NCI-H748 (cell line): ENCODE results near the gene ALG2.
"Not testable (repeated sequence)": the region's sequence is repeated elsewhere in the genome, so short reads cannot be mapped to it uniquely, and the experiment has no call there.

ENCODE experiments used
- DNase-seq: peaks from one replicate; lab custom pipeline; 2025; ENCODE audit not compliant: unreplicated experiment; lab: John Stamatoyannopoulos, UW

The ALG2 gene

DNA sequence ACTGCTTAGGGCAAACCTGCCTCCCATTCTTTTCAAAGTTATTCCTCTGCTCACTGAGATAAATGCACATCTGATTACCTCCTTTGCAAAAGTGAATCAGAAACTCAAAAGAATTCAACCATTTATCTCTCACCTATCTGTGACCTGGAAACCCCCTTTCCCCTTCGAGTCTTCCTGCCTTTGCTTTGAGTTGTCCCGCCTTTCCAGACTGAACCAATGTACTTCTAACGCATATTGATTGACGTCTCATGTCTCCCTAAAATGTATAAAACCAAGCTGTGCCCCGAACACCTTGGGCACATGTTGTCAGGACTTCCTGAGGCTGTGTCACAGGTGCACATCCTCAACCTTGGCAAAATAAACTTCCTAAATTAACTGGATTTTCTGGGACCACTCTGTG, 25.3 kb downstream of the ALG2 start:
- DNase-seq, result not testable (repeated sequence)

DNA sequence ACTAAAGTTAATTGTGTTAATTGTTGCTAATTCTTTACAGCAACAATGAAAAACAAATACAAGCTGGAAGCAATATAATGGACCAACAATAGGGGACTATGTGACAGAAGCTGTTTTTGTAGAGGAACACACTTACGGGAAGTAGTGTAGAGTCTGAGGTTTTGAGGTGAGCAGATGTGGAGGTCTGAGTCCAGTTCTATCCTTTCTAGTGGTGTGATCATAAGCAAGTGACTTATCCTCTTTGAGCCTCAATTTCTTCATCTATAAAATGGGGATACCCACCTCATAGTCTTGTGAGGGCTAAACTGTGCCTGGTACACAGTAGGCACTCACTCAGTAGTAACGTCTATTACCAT, 28.3 kb downstream of the ALG2 start:
- DNase-seq, result no peak

DNA sequence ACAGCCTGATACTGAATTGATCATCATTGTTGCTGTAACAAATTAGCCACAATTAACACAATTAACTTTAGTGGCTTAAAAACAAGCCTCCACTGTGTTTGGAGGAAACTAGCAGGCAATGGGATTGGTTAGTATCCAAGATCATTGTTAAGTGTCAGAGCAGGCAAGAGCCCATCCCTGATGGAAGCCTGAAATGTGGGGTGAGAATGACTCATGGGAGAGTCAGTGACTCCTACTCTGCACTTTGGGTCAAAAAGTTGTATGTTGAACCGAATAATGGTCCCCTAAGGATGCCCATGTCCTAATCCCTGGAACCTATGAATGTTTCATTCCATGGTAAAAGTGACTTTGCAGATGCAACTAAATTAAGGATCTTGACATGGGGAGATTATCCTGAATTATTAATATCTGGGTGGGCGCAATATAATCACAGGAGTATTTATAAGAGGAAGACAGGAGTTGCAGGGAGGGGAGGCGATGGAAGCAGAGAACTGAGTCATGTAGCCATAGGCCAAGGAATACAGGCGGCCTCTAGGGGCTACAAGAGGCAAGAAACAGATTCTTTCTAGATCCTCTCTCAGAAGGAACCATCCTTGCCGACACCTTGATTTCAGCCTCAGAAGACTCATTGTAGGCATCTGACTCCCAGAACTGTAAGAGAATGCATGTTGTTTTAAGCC, 28.8 kb downstream of the ALG2 start:
- no peak for DNase-seq

- no peak for DNase-seq
These were observed 31.0 kb downstream of the ALG2 start for GRCh38 chr9:99190597-99191283.

DNA sequence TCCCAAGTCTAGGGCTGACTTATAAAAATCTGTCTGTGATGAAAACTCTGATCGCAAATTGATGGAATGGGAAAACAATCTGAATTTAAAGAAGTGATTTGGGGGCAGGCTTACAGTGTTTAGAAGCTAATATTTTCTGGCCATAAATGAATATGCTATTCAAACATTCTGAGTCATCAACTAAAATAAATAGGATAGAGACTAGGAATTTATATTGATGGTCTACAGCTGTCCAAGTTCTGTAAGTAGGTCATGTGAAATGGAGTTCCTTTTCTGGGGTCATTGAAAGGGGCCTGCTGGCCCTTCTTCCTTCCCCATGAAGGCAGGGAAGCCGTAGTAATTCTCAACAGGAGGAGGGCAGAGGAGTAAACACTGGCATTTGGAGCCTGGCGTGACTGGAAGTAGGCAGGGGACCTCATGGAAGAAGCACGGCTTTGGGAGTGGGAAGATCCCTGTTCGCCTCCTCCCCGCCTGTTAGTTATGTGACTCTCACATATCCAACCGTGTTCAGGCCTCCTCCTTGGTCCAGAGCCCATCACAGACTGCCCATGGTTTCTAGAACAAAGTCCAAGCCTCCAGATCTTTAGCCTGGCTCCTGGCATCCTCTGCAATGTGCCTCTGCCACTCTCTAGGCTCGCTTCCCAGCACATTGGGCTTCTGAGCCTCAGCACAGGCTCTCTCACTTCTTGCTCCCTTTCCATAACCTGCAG, 31.7 kb downstream of the ALG2 start:
- no peak for DNase-seq

DNA sequence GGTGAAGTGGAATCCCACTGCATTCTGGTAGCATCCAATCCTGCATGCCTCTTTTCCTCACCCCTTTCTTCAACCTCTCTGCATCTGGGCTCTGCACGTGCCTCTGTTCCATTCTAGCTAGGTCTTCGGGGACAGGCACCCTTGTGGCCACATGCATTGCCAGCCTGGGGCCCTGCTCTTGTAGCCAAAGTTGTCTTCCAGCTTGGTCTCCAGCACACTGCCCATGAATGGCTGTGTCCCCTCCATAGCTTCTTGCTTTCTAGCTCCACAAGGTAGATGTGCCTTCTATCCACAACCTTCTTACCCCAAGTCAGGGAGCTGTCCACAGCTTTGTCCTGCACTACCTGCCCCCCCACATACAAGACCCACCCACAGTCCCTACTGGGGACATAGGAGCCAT, 32.6 kb downstream of the ALG2 start:
- DNase-seq, result no peak

GRCh38 chr9:99187311-99187710, 34.4 kb downstream of the ALG2 start:
- no peak for DNase-seq

DNA sequence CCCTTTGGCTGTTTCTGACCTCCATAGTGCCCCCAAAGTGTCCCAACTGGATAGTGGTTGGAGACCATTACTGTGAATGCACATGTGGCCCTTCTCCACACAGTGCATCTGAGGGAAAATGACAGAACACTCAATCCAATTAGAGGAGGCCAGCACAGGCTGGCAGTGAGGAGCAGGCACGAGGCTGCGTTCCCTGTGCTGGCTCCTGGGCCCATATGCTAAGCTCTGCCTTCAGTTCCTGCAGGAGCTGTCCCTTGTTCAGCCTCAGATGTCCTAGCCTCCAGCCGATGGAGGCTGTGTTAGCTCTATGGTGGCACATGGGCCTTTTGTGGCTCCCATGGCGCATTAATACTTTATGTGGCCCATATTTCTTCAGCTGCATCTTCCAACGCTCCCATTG, 35.8 kb downstream of the ALG2 start:
- no peak for DNase-seq

GRCh38 chr9:99185348-99185632, 36.5 kb downstream of the ALG2 start:
- DNase-seq, result no peak

- peak; percentile 88 for DNase-seq
These were observed 37.0 kb downstream of the ALG2 start for GRCh38 chr9:99184475-99185347.

- no peak for DNase-seq
These were observed 37.6 kb downstream of the ALG2 start for GRCh38 chr9:99184110-99184474.

DNA sequence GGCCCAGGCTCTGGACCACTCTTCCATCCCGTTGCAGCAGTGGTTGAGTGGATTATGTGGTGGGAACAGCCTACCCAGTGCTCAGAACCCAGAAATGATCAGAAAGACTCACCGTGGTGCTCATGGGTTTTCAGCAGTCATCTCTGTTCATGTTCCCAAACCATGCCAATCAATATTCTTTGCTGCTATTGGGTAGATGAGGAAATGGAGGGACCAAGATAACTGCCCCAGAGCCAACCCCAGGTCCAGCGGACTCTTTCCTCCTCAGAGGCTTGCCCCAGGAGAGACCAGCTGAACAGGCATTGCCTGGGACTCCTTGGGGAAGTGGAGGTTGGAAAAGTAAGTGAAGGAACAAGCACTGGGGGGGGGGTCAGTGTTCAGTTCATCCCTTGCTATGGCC, 38.1 kb downstream of the ALG2 start:
- DNase-seq, result no peak

DNA sequence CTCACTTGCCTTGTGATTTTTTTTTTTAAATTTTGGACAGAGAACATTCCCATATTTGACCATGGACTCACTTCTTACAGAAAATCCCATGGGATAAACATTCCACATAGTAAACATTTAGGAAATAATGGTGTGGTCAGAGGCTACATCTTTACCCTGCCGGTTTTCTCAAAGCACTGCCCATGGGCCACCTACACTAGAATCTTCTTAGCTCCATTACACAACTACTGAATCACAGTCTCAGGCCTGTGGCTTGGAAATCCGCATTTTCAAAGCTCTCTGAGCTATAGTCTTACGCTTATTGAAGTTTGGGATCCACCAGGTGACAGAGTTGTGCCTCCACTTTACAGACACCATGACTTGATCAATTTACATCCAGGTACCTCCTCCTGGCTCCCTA, 39.4 kb downstream of the ALG2 start:
- DNase-seq, result no peak

GRCh38 chr9:99181621-99182020, 40.1 kb downstream of the ALG2 start:
- DNase-seq, result no peak

DNA sequence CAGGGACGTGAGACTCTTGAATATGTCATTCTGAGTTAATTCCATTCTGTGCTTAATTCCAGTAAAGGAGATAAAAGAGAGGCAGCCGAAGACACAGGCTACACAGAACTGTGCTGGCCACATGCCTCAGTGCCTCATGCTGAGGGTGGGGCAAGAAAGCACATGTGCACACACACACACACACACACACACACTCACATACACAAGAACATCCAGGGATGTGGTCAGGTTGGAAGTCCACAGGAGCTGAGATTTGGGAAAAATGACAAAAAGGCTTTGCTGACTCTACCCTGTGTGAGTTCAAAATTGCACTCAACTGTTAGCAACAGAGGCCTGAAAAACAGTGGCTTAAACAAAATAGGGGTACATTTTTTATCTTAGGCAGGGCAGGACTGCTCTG, 40.5 kb downstream of the ALG2 start:
- no peak for DNase-seq

- no peak for DNase-seq
These were observed 41.1 kb downstream of the ALG2 start for GRCh38 chr9:99180662-99181061.

DNA sequence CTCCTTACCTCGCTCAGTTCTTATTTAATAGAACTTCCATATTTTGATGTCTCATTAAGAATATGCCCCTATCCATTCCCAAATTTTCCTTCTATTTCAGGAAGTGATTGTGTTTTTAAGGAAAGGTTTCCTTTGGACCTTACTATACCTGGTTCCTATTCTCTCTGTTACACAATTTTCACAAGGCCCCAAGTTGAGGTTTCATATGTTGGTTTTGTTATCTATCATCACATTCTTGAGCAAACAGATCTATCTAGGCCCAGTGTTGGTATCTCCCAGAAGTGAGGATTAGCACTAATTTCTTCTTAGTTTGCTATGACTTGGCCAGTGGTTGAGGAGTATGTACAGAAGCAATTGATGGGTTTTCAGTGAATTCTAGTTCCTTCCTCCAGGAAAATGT, 41.5 kb downstream of the ALG2 start:
- DNase-seq, result no peak

GRCh38 chr9:99178912-99179872, 42.5 kb downstream of the ALG2 start:
- DNase-seq, result no peak

GRCh38 chr9:99177576-99178366, 44.0 kb downstream of the ALG2 start:
- no peak for DNase-seq

DNA sequence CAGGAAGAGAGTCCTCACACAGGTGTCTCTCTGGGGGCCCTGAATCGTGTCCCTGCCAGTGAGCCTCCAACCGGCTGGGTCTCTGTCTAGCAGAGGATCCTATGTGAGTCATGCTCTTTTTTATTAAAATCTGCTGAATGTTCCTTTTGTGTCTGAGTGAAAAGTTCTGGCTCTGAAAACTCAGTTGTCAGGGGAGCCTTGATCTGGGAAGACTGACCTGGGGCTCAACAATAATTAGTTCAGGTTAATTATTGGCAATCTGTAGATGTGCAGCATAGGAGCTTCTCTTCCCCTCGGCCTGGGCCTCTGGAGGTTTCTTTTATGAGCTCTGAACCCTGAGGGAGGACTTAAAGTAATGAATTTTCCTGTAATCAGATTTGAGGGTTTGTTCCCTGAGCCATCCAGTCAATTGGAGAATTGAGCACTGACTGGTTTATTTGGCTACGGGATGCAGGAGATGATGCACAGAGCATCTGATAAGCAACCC, 45.2 kb downstream of the ALG2 start:
- no peak for DNase-seq
